ENCODE results near the gene ZP1.

ZP1 gene

GRCh38 chr11:60878245-60879101, 11.1 kb downstream of the ZP1 start:
- DNase-seq, result no peak

GRCh38 chr11:60879104-60879503, 11.8 kb downstream of the ZP1 start:
- no peak for DNase-seq

GRCh38 chr11:60879971-60880588, 12.7 kb downstream of the ZP1 start:
- DNase-seq, result no peak

GRCh38 chr11:60880643-60881282, 13.4 kb downstream of the ZP1 start:
- no peak for DNase-seq

- peak; percentile 53 to 64 (median 64) for DNase-seq
These were observed 20.2 kb downstream of the ZP1 start for GRCh38 chr11:60887556-60887955.

GRCh38 chr11:60889869-60890311, 22.5 kb downstream of the ZP1 start:
- DNase-seq, result no peak

- DNase-seq, result no peak
These were observed 23.4 kb downstream of the ZP1 start for GRCh38 chr11:60890696-60891095.

GRCh38 chr11:60891103-60891741, 23.9 kb downstream of the ZP1 start:
- DNase-seq, result no peak

GRCh38 chr11:60895687-60896086, 28.3 kb downstream of the ZP1 start:
- DNase-seq, result peak in 1 of 3 donors; percentile 13

- no peak for DNase-seq
These were observed 30.2 kb downstream of the ZP1 start for GRCh38 chr11:60897496-60897895.

- peak; percentile 67 to 76 (median 75) for DNase-seq
These were observed 31.9 kb downstream of the ZP1 start for GRCh38 chr11:60899046-60899936.

- no peak for DNase-seq
These were observed 32.6 kb downstream of the ZP1 start for GRCh38 chr11:60899977-60900376.

GRCh38 chr11:60900673-60901404, 33.5 kb downstream of the ZP1 start:
- DNase-seq, result no peak

- no peak for DNase-seq
These were observed 35.3 kb downstream of the ZP1 start for GRCh38 chr11:60902625-60903024.

GRCh38 chr11:60905047-60905446, 37.7 kb downstream of the ZP1 start:
- no peak for DNase-seq

- DNase-seq, result peak in 1 of 3 donors; percentile 14
These were observed 38.3 kb downstream of the ZP1 start for GRCh38 chr11:60905551-60906113.

GRCh38 chr11:60906132-60906972, 39.0 kb downstream of the ZP1 start, which contains the start of gene PRPF19:
PRPF19 (minus strand) TSS chr11:60906585; CDS start chr11:60906382, 203 bp downstream.
- peak; percentile 98 to 99 (median 99) for DNase-seq

- DNase-seq, result no peak
These were observed 41.5 kb downstream of the ZP1 start for GRCh38 chr11:60908803-60909202.

GRCh38 chr11:60909680-60910280, 42.4 kb downstream of the ZP1 start:
- DNase-seq, result peak; percentile 32 to 59 (median 48)
